Neural cell (in vitro differentiated cells): ENCODE results near the gene NDUFS2. TPM values are rescaled to one million over a fixed set of nuclear protein-coding genes. Genes with fewer than 3 reads are reported as not detected.

ENCODE experiments used
- H2AFZ ChIP-seq: fragments of 200-600, 300-800 bp; sonication (generic), shearing (Covaris generic); 2 replicates; pipeline ENCODE4 v1.6.0; 2014; ENCODE audit warnings: low read depth, mild to moderate bottlenecking, antibody characterized with exemption, low read length, moderate library complexity
- H3F3A ChIP-seq: fragments of 200-600 bp; shearing (Covaris generic); 2 replicates; pipeline ENCODE4 v1.6.1; 2016; ENCODE audit warnings: mild to moderate bottlenecking, moderate library complexity, mixed read lengths, antibody characterized with exemption, low read length; ENCODE audit not compliant: insufficient read depth, poor library complexity, severe bottlenecking
- H3K27ac ChIP-seq: fragments of 200-600, 300-800 bp; sonication (generic), shearing (Covaris generic); 2 replicates; pipeline ENCODE4 v1.5.1; 2014; ENCODE audit warnings: mild to moderate bottlenecking, low read length, moderate library complexity
- H3K27me3 ChIP-seq: fragments of 300-800, 200-600 bp; sonication (generic), shearing (Covaris generic); 2 replicates; pipeline ENCODE4 v1.6.0; 2014; ENCODE audit warnings: mild to moderate bottlenecking, low read depth, low read length, moderate library complexity; ENCODE audit not compliant: insufficient read depth
- H3K36me3 ChIP-seq: fragments of 300-800, 200-600 bp; sonication (generic), shearing (Covaris generic); 2 replicates; pipeline ENCODE4 v1.5.1; 2014; ENCODE audit warnings: mild to moderate bottlenecking, antibody characterized with exemption, low read length, moderate library complexity; ENCODE audit not compliant: insufficient read depth
- H3K4me2 ChIP-seq: fragments of 300-800, 200-600 bp; sonication (generic), shearing (Covaris generic); 2 replicates; pipeline ENCODE4 v1.6.0; 2014; ENCODE audit warnings: mild to moderate bottlenecking, low read length
- H3K4me3 ChIP-seq: fragments of 300-800, 200-600 bp; sonication (generic), shearing (Covaris generic); 2 replicates; pipeline ENCODE4 v1.5.1; 2014; ENCODE audit warnings: mild to moderate bottlenecking, low read length, moderate library complexity
- H3K79me2 ChIP-seq: fragments of 200-600 bp; shearing (Covaris generic); replicated peaks from 2 replicates; pipeline ENCODE4 v1.6.0; 2014; ENCODE audit warnings: mild to moderate bottlenecking, low read length, moderate library complexity; ENCODE audit not compliant: insufficient read depth
- H3K9ac ChIP-seq: fragments of 300-800, 200-600 bp; sonication (generic), shearing (Covaris generic); 2 replicates; pipeline ENCODE4 v1.6.1; 2016; ENCODE audit warnings: mild to moderate bottlenecking, low read length, mixed read lengths
- H3K9me2 ChIP-seq: fragments of 200-600 bp; shearing (Covaris generic); 2 replicates; pipeline ENCODE4 v1.6.1; 2016; ENCODE audit warnings: mild to moderate bottlenecking, low read length, mixed read lengths; ENCODE audit not compliant: insufficient read depth
- H3K9me3 ChIP-seq: fragments of 200-600, 300-800 bp; sonication (generic), shearing (Covaris generic); 2 replicates; pipeline ENCODE4 v1.6.1; 2016; ENCODE audit warnings: mild to moderate bottlenecking, mixed run types, low read length, moderate library complexity, mixed read lengths
- H4K20me1 ChIP-seq: fragments of 200-600 bp; shearing (Covaris generic); 2 replicates; pipeline ENCODE4 v1.6.1; 2016; ENCODE audit warnings: mild to moderate bottlenecking, mixed run types; ENCODE audit not compliant: insufficient read depth
- CTCF ChIP-seq: fragments of 450-650 bp; IDR thresholded peaks from 2 replicates; pipeline ENCODE4 v1.5.1; 2014; ENCODE audit warnings: antibody characterized with exemption, mild to moderate bottlenecking, moderate library complexity; ENCODE audit not compliant: poor library complexity, severe bottlenecking
- EP300 ChIP-seq: fragments of 450-650 bp; conservative IDR thresholded peaks from 2 replicates; pipeline ENCODE4 v1.6.1; 2014; ENCODE audit warnings: antibody characterized with exemption, mild to moderate bottlenecking, moderate library complexity; ENCODE audit not compliant: poor library complexity, severe bottlenecking
- EZH2 ChIP-seq: fragments of 200-600, 300-800 bp; shearing (Covaris generic), sonication (generic); IDR thresholded peaks from 2 replicates; pipeline ENCODE4 v1.6.1; 2014; ENCODE audit warnings: antibody characterized with exemption, low read length, borderline replicate concordance, mild to moderate bottlenecking; ENCODE audit not compliant: insufficient read depth, poor library complexity, severe bottlenecking
- MXI1 ChIP-seq: fragments of 450-650 bp; conservative IDR thresholded peaks from 2 replicates; pipeline ENCODE4 v1.6.1; 2014; ENCODE audit warnings: antibody characterized with exemption, mild to moderate bottlenecking; ENCODE audit not compliant: poor library complexity, severe bottlenecking
- POLR2AphosphoS5 ChIP-seq: IDR thresholded peaks from 2 replicates; pipeline ENCODE4 v1.6.1; 2012
- RAD21 ChIP-seq: fragments of 450-650 bp; conservative IDR thresholded peaks from 2 replicates; pipeline ENCODE4 v1.6.1; 2014; ENCODE audit warnings: antibody characterized with exemption, mild to moderate bottlenecking, moderate library complexity
- REST ChIP-seq: IDR thresholded peaks from 2 replicates; pipeline ENCODE4 v1.6.1; 2012; ENCODE audit warnings: borderline replicate concordance
- SMC3 ChIP-seq: fragments of 450-650 bp; conservative IDR thresholded peaks from 2 replicates; pipeline ENCODE4 v1.6.1; 2014; ENCODE audit warnings: antibody characterized with exemption, mild to moderate bottlenecking, moderate library complexity; ENCODE audit not compliant: poor library complexity
- TAF1 ChIP-seq: IDR thresholded peaks from 2 replicates; pipeline ENCODE4 v1.6.1; 2012; ENCODE audit warnings: low read depth
- polyA plus RNA-seq: library from polyadenylated mRNA; depleted of rRNA; stranded (reverse); fragments of >200 nt; gene quantifications from 2 replicates; pipeline ENCODE4 v1.2.3, GENCODE V29; 2014

NDUFS2 gene
- polyA plus RNA-seq, 1 donor from 2014 or later, result 166 TPM

- TF ChIP-seq EZH2 (no peak), TAF1 (no peak), MXI1 (no peak), REST (no peak), SMC3 (no peak), EP300 (no peak), RAD21 (no peak), POLR2AphosphoS5 (no peak), CTCF (no peak)
- Histone ChIP-seq H3K79me2 (no peaks in the 10 kb centered on the region), H2AFZ (peak overlapping the region; percentile 25), H3K27ac (no peak overlapping the region), H3K9ac (peak overlapping the region; percentile 66), H3K9me3 (peaks cover 3% of the 10 kb centered on the region), H3F3A (no peaks in the 10 kb centered on the region), H3K4me2 (peak overlapping the region; percentile 33), H4K20me1 (no peaks in the 10 kb centered on the region), H3K9me2 (no peaks in the 10 kb centered on the region), H3K27me3 (peaks cover 20% of the 10 kb centered on the region), H3K4me3 (peak overlapping the region; percentile 80), H3K36me3 (no peaks in the 10 kb centered on the region)
Measured at GRCh38 chr1:161259345-161259702, 57.2 kb downstream of the NDUFS2 start.

- Histone ChIP-seq H3K79me2 (no peaks in the 10 kb centered on the region), H3K9ac (no peak overlapping the region), H2AFZ (no peak overlapping the region), H4K20me1 (no peaks in the 10 kb centered on the region), H3K27ac (no peak overlapping the region), H3K9me2 (no peaks in the 10 kb centered on the region), H3K9me3 (peaks cover 3% of the 10 kb centered on the region), H3K27me3 (peaks cover 20% of the 10 kb centered on the region), H3K36me3 (no peaks in the 10 kb centered on the region), H3K4me2 (peak overlapping the region; percentile 2), H3F3A (no peaks in the 10 kb centered on the region), H3K4me3 (peak overlapping the region; percentile 80)
- TF ChIP-seq CTCF (no peak), EZH2 (no peak), REST (no peak), SMC3 (no peak), POLR2AphosphoS5 (no peak), MXI1 (no peak), TAF1 (no peak), EP300 (no peak), RAD21 (no peak)
Measured at GRCh38 chr1:161259765-161260164, 57.6 kb downstream of the NDUFS2 start.
